Epithelial cell of esophagus (primary cell): Measurements from ENCODE around the gene TEX2.
A peak's percentile ranks its signal among the peaks of the same experiment; 100 is the strongest.
"Not testable (repeated sequence)": the region's sequence is repeated elsewhere in the genome, so short reads cannot be mapped to it uniquely, and the experiment has no call there.

Experiments
- DNase-seq: peaks from one replicate; pipeline ENCODE4 v3.0.0; 2010; ENCODE audit warnings: low read depth
- H3K4me3 ChIP-seq: 2 replicates; pipeline ENCODE4 v1.5.1; 2011; ENCODE audit warnings: mild to moderate bottlenecking, low read length, control low read depth
- CTCF ChIP-seq: IDR thresholded peaks from 2 replicates; pipeline ENCODE4 v1.5.1; 2011; ENCODE audit warnings: low read depth, mild to moderate bottlenecking, low read length, control low read depth, inconsistent platforms; ENCODE audit not compliant: insufficient read depth; ENCODE audit errors: missing control alignments

The TEX2 gene

DNA sequence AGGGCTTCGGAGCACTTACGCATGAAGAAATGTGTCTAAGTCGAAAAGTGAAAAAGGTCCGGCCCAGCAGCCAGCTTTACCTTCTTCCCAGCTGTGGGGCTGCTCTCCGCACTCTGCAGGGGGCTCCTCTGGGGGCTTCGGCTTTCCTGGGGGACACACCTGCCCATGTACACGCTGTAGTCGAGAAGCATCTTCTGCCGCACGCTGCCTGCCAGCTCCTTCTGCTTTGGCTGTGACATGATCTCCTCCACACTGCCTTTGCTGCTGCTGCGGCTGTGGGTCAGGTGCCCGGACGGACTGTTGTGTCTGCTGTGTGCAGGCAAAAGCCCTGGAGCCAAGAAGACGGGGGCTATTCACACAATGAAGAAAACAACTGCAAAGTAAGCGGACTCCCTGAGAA is 75.0 kb downstream of the TEX2 start:
- TF ChIP-seq CTCF, result no peak
- no peak for DNase-seq
- H3K4me3 ChIP-seq, result no peak overlapping the region

DNA sequence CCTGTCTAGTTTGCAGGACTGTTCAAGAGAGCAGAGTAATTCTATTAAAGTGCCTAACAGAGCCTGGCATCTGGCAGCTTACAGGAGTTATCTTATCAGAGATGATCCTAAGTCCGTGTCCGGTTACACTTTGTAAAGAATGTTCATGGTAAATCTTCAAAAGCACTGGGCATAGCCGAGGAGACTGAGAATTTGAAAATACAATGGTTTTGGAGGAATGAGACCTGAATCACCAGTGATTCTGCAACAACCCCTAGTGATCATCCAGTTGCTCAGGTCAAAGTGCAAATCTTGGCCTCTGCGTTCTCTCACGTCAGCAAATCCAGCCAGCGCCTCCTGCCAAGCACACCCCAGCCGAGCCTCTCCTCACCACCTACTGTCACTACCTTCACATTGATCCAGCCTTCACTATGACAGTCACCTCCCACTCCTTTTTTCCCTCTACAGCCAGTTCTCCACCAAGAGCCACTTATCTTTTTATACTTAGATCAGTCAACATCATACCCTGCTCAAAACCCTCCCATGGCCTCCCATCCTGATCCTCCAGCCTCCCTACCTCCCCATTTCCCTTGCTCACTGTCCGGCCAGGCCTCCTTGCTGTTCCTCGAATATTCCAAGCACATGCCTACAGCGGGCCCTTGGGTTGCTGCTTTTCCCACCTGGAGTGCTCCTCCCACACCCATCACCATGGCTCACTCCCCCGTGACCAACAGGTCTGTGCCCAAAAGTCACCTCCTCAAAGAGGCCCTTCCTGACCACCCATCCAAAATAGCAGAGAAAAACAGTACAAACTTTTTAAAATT is 75.8 kb downstream of the TEX2 start:
- no peak for DNase-seq
- no peak overlapping the region for H3K4me3 ChIP-seq
- no peak for TF ChIP-seq CTCF

- TF ChIP-seq CTCF, result no peak
- DNase-seq, result no peak
- H3K4me3 ChIP-seq, result no peak overlapping the region
Observed at GRCh38 chr17:64186171-64187092, 76.6 kb downstream of the TEX2 start.

DNA sequence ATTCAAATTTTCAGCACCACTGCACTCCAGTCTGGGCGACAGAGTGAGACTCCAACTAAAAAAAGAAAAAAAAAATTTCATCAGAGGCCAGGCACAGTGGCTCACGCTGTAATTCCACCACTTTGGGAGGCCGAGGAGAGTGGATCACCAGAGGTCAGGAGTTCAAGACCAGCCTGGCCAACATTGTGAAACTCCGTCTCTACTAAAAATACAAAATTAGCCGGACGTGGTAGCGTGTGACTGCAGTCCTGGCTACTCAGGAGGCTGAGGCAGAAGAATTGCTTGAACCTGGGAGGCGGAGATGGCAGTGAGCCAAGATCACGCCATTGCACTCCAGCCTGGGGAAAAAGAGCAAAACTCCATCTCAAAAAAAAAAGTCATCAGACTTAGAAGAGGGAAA is 77.5 kb downstream of the TEX2 start:
- H3K4me3 ChIP-seq, DNase-seq: not testable (repeated sequence)

- DNase-seq, result no peak
- H3K4me3 ChIP-seq, result no peak overlapping the region
- no peak for TF ChIP-seq CTCF
Observed at GRCh38 chr17:64185101-64185500, 78.0 kb downstream of the TEX2 start.

DNA sequence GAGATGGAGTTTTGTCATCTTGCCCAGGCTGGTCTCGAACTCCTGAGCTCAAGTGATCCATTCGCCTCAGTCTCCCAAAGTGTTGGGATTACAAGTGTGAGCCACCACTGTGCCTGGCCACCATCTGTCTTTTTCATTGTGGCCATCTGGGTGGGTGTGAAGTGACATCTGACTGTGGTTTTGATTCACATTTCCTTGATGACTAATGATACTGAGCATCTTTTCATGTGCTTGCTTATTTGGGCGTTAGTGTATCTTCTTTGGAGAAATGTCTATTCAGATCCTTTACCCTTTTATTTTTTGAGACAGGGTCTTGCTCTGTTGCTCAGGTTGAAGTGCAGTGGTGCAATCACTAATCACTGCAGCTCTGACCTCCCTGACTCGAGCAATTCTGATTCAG is 79.2 kb downstream of the TEX2 start:
- DNase-seq, result peak; percentile 26
- no peak overlapping the region for H3K4me3 ChIP-seq
- no peak for TF ChIP-seq CTCF

- no peak overlapping the region for H3K4me3 ChIP-seq
- DNase-seq, result no peak
- no peak for TF ChIP-seq CTCF
Observed at GRCh38 chr17:64182325-64183012, 80.6 kb downstream of the TEX2 start.
